22Rv1 (cell line): Measurements from ENCODE around the gene SAXO1.

Source experiments
- H3K27ac ChIP-seq: fragments of 450-650 bp; 2 replicates; pipeline ENCODE4 v1.5.1; 2017
- CTCF ChIP-seq: fragments of 450-650 bp; IDR thresholded peaks from 2 replicates; pipeline ENCODE4 v1.5.1; 2017; ENCODE audit warnings: mild to moderate bottlenecking
- ZFX ChIP-seq: fragments of 450-650 bp; IDR thresholded peaks from 2 replicates; pipeline ENCODE4 v1.6.1; 2017; ENCODE audit warnings: antibody characterized with exemption, borderline replicate concordance

The SAXO1 gene

DNA sequence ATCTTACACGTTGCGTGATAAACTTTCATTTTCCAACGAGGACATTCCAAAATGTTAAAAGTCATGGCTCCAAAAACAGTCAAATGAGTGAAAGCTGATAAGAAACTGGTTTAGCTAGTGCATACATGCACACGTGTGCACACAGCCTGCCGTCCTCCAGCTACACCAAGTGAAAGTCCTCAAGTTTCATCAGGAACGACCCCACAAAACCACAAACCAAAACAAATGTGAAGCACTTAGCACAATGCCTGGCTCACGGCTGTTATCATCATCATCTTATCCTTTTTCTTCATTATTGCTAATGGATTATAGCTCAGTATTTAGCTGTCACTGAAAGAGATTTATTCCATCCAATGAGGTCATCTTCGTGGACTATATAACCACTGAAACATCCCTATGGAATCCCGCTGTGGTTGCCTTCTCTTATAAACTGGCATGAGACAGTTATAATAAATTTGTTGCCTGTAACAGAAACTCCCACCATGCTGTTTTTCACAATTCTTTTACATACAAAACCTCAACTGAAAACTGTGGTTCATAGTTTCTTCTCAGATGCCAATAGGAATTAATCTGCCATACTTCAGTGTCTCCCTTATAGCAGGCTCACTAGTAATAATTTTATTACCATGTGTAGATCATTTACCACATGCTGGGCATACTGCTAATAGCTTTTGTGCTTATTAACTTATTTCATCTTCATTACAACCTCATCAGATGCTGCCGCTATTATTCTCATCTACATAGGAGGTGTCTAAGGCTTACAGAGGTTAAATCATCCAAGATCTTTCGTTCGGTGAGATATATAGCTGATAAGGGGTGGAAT lies 56.1 kb downstream of the SAXO1 start:
- no peak for TF ChIP-seq ZFX
- no peak for TF ChIP-seq CTCF
- H3K27ac ChIP-seq = no peak overlapping the region

DNA sequence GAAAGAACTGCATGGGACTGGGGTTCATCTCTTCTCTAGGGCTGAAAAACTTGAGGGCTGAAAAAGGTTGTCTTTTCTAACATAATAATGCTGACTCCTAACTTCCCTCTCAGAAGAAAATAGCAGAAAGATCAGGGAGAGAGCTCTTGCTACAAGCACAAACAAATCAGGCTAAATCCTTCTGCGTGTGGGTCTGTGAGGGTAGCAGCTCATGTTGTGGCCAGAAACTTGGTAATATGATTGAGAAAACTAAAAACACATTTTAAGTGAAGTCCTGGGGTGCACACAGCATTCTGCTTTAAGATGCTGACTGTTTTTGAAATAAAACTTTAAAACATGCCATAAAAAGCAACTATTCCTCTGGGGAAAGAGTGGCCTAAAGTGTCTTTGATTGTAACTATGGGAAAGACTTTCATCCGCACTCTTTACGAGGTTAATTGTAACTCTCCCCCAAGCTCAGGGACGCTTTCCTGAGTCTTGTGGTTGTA lies 56.7 kb downstream of the SAXO1 start:
- TF ChIP-seq ZFX = no peak
- no peak for TF ChIP-seq CTCF
- no peak overlapping the region for H3K27ac ChIP-seq

- no peak overlapping the region for H3K27ac ChIP-seq
- TF ChIP-seq ZFX (no peak), CTCF (no peak)
Measured at GRCh38 chr9:18973348-18973747, 59.7 kb downstream of the SAXO1 start.

DNA sequence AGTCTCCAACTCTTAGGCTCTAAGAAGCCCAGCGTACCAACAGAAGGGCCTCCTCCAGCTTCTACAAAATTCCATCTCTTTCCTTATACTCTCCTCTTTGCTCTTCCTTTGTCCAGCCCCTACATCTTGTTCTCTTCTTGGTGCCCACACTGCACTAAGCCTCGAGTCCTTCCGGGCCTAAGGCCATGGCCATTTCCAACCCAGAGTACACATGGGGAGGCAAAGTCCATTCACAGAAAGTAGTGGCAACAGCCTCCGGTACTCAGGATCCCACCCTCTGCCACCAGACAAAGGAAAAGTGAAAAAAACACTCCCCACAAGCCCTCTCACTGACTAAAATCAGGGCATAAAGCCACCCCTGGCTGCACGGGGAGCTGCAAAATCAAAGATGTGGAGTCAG lies 60.3 kb downstream of the SAXO1 start:
- H3K27ac ChIP-seq = no peak overlapping the region
- TF ChIP-seq ZFX = no peak
- no peak for TF ChIP-seq CTCF

DNA sequence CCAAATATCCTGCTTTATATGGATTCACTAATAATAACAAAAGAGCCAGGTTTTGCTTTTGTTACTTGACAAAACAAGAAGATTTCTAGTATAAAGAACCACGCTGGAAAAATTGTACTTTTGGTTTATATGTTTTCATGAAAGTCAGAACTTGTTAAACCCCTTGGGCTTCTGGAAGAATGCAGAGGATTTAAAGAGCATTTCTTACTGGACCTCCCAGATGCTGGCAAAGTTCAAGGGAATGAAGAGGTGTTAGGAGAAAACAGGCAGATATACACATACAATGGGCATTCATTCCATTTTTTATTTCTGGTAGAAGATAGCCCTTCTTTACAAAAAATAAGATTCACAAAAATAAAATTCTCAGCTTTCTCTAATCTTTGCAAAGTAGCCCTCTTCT lies 61.1 kb downstream of the SAXO1 start:
- TF ChIP-seq CTCF (no peak), ZFX (no peak)

GRCh38 chr9:18971404-18971803 lies 61.6 kb downstream of the SAXO1 start:
- no peak overlapping the region for H3K27ac ChIP-seq
- TF ChIP-seq ZFX = no peak
- no peak for TF ChIP-seq CTCF

More for the DNA sequence above, 61.1 kb downstream of the SAXO1 start:
- no peak overlapping the region for H3K27ac ChIP-seq

- TF ChIP-seq CTCF (no peak), ZFX (no peak)
- no peak overlapping the region for H3K27ac ChIP-seq
Measured at GRCh38 chr9:18970393-18970792, 62.6 kb downstream of the SAXO1 start.
